Neural progenitor cell (in vitro differentiated cells): ENCODE measurements around the gene ST3GAL4.

ENCODE experiments used
- EZH2phosphoT487 ChIP-seq: fragments of 200-600 bp; sonication (generic); IDR thresholded peaks from 2 replicates; pipeline ENCODE4 v1.6.1; 2017; ENCODE audit warnings: antibody characterized with exemption
- TF ChIP-seq, protein P1 (sequence below): fragments of 200-600 bp; sonication (generic); IDR thresholded peaks from 2 replicates; pipeline ENCODE4 v1.5.1; 2017; ENCODE audit warnings: antibody characterized with exemption, mild to moderate bottlenecking

DNA sequence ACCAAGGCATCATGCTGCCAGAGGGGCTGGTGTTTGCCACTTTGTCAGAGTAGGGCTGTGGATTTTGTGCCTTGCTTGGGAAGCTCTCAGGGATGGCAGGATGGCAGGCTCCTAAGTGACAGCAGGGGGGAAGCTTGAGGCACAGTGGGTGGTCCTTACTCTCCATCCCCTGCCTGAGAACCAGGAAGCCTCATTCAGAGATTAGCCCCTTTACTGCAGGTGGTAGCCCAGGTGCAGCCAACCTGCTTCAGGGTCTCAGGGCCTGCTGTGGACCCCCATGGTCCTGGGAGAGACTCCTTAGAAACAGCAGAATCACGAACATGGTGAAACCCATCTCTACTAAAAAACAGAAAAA, 8.9 kb upstream of the ST3GAL4 start:
- TF ChIP-seq, protein P1, sequence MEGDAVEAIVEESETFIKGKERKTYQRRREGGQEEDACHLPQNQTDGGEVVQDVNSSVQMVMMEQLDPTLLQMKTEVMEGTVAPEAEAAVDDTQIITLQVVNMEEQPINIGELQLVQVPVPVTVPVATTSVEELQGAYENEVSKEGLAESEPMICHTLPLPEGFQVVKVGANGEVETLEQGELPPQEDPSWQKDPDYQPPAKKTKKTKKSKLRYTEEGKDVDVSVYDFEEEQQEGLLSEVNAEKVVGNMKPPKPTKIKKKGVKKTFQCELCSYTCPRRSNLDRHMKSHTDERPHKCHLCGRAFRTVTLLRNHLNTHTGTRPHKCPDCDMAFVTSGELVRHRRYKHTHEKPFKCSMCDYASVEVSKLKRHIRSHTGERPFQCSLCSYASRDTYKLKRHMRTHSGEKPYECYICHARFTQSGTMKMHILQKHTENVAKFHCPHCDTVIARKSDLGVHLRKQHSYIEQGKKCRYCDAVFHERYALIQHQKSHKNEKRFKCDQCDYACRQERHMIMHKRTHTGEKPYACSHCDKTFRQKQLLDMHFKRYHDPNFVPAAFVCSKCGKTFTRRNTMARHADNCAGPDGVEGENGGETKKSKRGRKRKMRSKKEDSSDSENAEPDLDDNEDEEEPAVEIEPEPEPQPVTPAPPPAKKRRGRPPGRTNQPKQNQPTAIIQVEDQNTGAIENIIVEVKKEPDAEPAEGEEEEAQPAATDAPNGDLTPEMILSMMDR, result no peak
- no peak for TF ChIP-seq EZH2phosphoT487
